Stimulated activated CD4-positive, alpha-beta T cell treated with anti-CD3 and anti-CD28 coated beads, Interleukin-1b, Interleukin-23, amount 100 ng/mL, for 48 hours (primary cell): ENCODE results near the gene OSBPL2.

Source experiments
- DNase-seq: peaks from one replicate; pipeline ENCODE4 v3.0.0-alpha.2; 2020

Gene OSBPL2

DNA sequence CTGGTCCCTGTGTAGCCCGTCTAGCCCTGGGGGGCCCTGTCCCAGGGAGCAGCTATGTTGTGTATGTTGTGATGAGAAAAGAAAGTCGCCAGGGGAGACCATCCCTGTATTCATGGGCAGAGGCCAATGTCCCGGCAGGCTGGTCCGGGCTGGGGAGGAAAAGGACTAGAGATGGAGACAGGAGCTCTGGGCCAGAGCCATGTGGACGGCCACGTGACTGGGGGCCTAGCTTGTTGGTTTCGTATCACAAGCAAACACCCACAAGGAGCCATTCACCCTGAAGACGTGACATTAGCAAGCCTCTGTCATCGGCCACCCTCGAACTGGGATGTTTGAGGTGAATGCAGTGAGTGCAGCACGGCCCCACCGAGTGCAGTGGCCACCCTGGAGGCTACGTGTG, 15.3 kb upstream of the OSBPL2 start:
- DNase-seq = no peak

DNA sequence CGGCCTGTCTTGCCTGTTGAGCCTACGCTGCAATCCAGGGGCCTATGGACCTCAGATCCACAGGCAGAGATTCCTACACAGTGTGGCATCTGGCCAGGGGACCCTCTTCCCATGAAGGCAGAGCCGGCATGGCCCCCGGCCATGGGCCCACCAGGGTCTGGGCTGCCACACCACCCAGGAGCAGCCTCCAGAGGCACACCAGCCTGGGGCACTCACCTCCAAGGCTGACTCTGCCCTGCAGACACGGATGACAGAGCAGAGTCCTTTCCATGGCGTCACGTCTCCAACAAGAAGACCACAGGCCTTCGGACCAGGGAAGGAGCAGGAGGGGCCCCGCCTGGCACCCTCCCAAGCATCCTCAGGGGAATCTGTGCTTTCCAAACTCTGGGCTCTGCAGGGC, 14.8 kb upstream of the OSBPL2 start:
- DNase-seq = no peak

DNA sequence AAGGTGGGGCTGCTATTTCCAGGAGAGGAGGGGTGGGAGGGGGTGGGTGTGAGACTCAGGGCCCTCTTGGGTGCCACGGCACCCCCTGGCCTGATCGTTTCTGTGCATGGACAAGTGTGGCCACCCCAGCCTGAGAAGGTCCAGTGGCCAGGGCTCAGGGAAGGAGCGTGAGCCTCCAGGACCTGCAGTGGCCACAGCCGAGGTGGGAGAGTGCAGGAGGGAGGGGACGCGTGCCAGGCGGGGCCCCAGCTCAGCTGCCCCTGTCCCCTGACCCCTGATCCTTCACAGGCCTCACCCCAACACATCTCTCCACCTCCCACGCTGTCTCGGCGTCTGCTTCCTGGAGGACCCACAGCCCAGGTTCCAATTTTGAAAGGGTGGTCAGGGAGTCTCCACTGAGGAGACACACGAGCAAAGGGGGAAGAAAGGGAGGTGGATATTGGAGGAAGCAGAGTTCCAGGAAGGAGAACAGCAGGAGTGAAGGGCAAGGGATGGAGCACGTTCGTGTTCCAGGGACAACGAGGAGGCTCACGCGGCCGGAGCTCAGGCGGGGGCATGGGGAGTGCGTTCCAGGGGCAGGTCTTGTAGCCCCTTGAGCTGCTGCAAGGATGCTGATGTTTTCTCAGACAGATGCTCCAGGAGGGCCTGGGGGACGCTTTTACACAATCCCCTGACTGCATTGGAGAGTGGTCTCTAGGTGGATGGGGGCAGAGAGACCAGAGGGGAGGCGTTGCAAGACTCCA, 14.0 kb upstream of the OSBPL2 start:
- no peak for DNase-seq

DNA sequence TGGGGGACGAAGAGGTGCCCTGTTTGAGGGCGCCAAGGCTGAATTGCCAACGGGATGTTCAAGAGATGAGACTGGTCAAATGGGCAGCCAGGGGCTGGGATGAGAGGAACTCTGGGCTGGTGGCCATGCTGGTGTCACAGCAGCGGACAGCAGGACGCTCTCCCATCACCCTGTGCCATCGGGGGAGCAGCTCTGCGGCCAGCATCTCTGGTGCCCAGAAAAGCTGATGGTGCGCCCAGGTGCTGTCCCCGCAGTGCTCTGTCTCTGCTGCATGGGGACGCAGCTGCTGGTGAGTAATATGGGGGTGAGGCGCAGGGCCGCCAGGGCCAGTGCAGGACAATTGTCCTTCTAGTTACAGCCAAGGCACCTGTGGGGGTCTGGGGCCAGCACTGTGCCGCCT, 13.3 kb upstream of the OSBPL2 start:
- DNase-seq = no peak

DNA sequence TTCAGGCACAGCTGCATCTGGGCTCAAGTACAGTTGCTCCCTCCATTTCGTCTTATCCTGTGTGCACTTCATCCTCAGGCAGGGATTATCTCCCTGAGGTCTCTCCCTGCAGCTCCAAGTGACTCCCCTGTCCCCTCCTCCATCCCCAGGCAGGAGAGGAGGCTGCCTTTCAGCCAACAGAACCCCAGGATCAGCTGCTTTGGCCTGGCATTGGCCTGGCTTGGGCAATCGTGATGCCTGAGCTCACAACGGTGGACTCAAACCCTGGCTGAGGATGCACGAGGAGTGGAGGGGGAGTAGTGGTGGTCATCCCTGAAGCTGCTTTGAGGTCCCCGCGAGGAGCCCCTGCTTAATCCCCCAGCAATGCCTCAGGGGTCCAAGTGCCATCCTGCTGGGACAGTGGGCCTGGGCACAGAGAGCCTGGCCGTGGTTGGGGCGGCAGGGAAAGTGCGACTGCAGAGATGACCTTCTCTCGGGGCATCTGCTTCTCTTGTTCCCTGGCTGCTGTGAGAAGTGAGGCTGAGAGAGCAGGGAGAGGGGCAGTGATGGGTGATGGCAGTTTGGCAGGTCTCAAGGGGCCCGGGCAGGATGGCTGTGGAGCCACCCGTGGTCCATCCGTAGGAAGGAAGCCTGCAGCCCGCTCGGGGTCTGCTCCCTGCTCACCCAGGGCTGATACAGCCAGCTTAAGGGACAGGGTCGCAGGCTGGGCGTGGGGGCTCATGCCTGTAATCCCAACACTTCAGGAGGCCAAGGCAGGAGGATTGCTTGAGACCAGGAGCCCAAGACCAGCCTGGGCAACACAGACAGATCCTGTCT, 12.3 kb upstream of the OSBPL2 start:
- no peak for DNase-seq

DNA sequence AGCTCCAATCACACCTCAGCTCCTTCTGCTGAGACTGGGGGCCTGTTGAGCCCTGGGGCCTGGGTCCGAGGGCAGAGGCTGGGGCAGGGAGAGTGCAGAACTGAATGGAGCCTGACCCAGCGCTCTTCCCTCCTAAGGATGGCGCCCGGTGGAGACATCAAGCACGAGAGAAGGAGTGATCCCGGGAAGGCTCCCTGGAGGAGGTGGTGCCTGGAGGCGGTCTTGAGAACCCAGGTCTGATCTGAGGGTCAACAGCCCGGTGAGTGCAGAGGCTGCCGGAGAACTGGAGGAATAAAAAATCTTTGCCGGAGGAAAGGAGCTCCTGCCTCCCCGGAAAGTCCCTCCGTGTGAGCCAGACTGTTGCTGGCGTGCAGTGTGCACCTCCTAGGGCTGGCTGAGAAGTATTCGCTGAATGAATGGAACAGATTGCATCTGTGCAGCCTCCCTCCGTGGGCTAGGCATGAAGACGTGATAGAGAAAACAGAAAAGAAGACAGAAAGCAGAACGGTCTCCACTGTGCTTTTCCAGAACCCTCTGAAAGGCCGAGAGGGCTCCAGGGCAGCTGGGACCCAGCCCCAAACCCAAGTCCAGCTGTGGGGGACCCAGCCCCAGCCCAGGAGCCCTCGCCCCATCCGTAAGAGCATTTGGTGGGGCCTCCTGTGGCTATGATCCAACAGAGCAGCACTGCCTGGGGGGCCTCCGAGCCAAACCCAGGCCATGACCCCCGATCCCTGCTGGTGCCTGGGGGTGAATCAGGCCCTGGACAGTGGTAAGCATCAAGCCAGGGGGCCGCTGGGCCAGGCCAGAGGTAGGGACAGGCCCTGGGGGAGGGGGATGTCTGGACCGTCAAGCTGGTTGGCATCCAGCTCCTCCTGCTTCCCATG, 11.4 kb upstream of the OSBPL2 start:
- DNase-seq = no peak

DNA sequence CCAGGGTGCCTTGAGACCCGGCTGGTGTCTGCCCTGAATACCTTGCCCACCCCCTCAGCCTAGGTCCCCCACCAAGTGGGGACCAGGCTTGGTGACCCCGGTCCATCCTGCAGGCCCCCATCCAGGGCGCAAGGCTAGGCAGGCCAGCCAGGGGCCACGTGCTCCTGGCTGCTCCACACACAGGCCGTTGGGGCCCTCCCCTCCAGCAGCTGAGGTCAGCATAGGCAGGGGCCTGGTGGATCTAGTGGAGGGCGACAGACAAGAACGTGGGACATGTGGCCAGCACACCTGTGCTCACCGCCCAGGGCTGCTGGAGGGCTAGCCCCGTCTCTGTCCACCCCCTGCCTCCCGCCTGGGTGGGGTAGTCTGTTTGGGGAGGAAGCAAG, 10.7 kb upstream of the OSBPL2 start:
- DNase-seq = no peak

DNA sequence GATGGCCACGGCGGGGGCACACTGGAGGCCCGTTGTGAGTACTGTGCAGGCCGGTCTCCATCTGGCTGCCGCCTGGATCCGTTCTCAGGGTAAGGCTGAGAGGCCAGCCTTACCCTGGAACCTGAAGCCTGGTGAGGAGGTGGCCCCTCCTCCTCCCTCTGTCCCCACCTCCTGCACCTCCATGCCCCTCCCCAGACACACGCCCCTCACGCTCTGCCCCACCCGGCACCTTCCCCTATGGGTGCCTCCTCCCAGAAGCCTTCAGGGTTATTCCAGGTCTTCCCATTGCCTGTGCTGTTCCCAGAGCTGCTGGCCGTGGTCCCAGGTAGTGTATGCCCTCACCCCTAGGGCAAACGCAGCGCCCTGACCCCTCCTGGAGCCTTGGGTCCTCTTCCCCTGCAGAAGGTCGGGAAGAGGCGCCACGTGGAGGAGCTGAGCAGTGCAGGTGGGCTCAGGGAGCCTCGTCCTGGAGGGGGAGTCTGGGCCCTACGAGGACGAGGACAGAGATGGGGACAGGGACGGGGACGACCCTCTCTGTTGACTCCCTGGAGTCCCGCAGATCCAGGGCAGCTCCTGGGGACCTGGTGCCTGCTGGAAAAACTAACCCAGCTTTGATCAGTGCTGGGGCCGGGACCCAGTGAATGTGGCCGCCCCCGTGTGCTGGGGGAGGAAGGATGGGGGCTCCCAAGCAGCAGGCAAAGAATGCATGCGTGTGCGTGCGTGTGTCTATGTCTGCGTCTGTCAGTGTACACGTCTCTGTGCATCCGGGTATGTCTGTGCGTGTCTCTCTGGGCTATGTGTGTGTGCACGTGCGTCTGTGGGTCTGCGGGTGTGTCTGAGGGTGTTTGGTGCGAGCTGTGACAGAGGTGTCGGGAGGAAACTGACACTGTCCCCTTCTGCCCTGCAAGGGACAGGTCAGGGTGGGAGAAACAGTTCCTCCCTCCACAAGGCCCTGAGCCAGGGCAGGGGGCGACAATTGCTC, 10.1 kb upstream of the OSBPL2 start:
- no peak for DNase-seq

DNA sequence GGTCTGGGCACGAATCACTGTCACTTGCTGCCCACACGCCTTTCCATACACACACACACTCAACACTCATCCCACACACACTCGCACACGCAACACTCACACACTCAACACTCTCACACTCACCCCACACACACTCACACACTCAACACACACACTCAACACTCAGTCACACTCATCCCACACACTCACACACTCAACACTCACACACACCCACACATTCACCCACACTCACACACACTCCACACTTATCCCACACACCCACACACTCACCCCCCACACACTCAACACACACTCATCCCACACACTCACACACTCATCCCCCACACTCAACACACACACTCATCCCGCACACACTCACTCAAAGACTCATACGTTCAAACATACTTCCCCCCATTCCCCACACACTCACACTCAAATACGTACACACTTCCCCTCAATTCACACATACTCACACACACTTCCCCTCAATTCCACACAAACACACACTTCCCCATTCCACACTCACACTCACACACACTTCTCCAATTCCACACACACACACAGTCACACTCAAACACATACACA, 9.3 kb upstream of the OSBPL2 start:
- DNase-seq = no peak

DNA sequence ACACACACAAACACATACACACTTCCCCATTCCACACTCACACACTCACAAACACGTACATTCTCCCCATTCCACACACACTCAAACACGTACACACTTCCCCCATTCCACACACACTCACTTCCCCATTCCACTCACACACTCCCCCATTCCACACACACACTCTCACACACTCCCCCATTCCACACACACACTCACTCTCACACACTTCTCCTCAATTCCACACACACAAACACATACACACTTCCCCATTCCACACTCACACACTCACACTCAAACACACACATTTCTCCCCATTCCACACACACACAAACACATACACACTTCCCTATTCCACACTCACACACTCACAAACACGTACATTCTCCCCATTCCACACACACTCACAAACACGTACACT, 8.7 kb upstream of the OSBPL2 start:
- DNase-seq = no peak

DNA sequence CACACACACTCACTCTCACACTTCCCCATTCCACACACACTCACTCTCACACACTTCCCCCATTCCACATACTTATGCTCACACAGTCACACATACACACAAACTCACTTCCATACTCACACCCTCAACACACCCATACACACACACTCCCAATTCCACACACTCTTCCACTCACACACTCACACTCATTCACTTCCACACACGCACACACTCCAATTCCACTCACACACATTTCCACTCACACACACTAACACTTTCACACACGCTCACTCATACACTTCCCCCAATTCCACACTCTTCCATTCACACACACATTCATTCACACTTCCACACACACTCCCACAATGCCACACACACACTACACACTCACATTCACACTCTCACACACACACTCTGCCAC, 8.0 kb upstream of the OSBPL2 start:
- no peak for DNase-seq

DNA sequence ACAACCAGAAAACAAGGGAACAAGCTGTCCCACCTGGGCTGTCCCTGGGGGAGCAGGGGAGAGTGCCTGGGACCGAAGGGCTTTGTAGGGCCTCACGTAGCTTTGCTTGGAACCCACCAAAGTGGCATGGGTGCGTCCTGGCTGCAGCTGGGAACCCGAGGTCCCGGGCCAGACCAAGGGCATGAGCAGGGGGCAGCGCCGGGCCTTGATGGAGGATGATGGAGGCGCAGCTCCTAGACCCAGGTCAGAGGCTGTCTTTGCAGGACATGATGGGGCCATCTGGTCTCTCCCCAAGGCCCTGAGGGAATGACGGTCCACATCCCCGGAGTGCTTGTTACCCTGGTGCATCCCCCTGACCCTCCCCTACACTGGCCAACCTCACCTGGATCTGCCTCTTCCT, 7.6 kb upstream of the OSBPL2 start:
- no peak for DNase-seq

DNA sequence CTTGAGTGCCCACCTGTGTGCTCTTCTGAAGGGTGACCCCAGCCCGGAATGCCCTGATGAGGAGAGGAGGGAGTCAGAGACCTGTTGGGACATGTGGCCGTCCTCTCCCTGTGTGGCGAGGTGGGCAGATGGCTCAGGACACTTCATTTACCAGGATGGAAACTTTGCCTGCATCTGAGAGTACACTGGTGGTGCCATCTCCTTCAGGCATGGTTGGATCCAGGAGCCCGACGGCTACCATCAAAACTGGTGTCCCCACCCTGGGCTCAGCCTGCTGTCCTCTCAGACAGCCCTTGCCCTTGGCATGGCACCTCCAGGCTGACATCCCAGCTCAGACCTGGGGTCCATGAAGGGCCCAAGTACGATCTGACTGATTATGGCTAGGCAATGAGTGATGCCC, 7.0 kb upstream of the OSBPL2 start:
- no peak for DNase-seq

DNA sequence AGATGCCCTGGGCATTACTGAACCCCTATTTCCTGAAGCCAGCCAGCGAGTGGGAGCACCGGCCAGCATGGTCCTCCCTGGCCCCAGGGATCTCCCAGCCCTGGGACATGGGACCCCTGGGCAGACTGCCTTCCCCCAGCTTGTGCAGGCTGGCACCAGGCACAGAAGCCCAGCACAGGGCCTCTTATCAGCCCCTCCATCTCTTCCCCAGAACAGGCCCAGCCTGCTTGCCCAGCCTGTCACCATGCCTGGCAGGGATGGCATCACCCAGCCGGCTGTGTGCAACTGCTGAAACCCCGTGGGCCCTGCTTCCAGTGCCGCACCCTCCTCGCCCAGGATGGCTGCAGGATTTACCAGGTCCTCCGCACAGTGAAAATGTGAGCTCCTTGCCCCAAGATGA, 6.1 kb upstream of the OSBPL2 start:
- DNase-seq = no peak

DNA sequence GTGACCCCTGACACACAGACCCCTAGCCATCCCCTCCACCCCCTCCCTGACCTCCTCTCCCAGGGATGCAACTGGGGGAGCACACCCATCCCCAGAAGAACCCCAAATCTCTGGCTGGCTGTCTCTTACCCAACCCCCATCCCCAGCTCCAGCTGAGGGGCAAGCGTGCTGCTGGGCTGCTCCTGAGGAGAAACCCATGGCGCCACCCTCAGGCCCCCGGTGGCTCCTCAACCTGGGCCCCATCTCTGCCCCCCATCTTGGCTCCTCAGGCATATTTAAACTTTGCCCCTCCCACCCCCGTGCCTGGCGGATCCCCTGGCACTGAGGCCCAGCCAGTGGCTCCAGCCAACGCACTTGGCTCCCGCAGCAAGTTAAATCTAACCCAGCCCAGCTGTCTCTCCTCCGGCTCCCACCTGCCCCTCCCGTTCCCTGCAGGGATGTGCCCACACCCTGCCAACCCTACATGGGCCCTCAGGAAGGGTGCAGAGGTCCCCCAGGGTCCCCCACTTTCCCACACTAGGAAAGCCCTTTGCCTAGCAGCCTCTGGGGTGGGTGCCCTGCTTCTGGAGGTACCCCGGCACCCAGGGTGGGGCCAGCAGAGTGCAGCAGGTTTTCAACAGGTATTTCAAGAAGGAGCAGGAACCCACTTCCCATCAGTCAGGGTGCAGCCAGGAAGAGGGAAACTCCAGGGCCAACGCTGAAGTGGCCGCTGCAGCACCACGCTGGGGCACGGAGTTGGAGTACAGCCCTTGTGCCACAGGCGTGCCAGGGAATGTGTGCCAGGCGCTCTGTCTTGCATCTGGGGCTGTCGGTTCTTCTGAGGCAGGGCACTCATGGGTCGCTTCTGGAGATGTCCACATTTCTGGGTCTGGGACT, 5.3 kb upstream of the OSBPL2 start:
- DNase-seq = no peak

DNA sequence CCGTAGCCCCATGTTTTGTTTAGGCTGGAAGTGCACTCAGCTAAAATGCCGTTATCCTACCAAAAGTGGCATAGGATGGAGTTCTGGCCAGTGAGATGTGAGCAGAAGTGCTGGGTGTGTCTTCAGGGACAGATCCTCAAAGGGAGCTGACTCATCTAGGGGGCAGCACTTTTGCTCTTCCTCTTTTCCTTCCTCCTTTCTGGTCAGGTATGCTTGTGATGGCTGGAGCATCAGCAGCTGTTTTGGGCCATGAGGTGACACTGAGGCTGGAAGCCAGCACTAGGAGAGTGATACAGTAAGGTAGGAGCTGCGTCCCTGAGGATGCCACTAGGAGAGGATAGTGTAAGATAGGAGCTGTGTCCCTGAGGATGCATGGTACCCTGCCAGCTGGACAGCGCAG, 4.6 kb upstream of the OSBPL2 start:
- no peak for DNase-seq

DNA sequence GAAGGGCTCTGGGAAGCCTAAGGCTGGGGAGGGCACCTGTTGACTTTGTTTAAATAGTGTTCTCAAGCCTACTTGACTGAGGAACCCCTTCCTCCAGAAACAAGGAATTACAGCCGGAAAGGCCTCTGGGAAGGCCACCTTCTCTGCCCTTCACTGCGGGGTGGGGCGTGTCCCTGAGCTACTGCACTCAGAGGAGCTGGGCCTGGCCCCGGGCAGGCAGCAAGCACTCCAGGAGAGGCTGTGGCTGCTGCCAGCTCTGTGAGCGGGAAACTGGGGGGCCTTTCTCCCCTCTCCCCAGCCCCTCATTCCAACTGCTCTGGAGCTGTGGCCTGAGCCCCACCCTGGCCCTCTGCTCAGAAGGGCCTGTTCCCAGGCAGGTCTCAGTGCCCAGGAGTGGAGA, 4.0 kb upstream of the OSBPL2 start:
- no peak for DNase-seq

DNA sequence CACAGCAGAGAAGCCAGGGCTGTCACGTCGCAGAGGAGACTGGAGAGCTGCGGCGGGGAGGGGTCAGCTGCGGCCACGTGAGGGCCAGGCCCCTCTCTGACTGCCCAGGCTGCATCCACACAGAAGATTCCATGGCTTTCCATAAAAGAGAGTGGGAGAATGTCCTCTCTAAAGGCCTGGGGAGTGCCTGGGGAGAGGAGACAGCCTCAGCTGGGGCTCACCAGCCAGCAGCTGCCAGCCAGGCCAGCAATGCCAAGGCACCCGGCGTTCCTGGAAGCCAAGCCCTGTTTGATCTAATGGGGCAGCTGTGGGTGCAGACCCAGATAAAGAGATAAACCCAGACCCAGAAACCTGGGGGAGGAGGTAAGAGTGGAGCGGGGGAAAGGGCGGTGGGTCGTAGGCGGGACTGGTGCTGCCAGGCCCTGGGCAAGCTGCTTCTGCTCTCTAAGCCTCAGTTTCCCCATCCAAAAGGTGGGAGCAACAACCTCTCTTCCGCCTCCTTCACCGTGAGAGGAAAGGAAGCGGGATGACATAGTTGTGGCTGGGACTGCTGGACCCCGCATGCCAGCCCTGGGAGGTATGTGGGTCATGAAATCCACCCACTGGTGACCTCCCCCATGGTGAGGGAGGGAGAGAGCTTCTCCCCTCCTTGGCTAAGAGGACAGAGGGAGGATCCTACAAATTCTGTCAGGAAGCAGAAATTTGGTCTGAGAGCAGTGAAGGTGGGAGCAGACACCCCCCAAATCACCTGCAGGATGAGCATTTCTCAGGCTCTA, 3.1 kb upstream of the OSBPL2 start:
- DNase-seq = no peak

DNA sequence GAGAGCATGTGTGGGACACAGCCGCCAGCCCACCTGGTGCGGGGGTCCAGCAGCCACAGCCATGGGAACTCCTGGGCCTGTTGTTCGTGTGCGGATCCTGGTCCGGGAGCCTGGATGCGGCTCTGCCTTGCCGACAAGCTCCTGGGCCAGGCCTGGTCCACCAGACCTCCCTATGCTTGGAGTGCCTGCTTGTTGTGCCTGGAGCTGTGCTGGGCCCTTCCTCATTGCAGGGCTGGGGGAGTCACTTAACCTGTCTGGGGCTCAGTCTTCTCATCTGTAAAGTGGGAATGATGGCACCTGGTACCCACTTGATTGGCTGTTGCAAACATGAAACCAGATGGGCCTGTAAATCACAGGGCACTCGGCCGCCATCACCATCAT, 2.6 kb upstream of the OSBPL2 start:
- no peak for DNase-seq

DNA sequence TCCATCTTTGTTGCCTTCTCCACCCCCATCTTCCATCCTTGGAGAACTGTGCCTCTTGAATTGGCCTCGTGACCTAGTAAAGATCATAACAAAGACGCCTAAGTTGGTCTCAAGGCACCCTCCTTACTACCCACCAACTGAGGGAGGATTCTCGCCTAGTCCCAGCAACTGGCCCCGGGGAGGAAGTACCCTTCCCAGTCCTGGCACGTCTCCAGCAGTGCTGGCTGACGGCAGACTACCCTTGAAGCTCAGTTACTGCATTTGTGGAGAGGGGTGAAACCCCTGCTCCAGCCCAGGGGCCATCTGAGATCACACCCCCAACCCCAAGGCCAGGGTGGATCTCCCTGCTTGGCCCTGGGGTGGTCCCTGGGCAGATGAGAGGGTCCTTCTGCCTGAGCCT, 2.1 kb upstream of the OSBPL2 start:
- no peak for DNase-seq
